HUES6 (cell line): ENCODE measurements around the gene MAML3.

Experiments
- H3K27ac ChIP-seq: 2 replicates; pipeline ENCODE4 v1.7.0; 2013; ENCODE audit warnings: low read depth, mild to moderate bottlenecking, low read length, inconsistent platforms
- H3K27me3 ChIP-seq: 2 replicates; pipeline ENCODE4 v1.6.1; 2013; ENCODE audit warnings: low read length; ENCODE audit not compliant: control insufficient read depth, insufficient read depth
- H3K36me3 ChIP-seq: 2 replicates; pipeline ENCODE4 v1.6.1; 2013; ENCODE audit warnings: low read length; ENCODE audit not compliant: control insufficient read depth, insufficient read depth
- H3K4me1 ChIP-seq: 2 replicates; pipeline ENCODE4 v1.6.1; 2013; ENCODE audit warnings: low read length; ENCODE audit not compliant: control insufficient read depth, insufficient read depth
- H3K4me3 ChIP-seq: 2 replicates; pipeline ENCODE4 v1.5.1; 2013; ENCODE audit warnings: low read depth, low read length
- H3K9ac ChIP-seq: one replicate; pipeline ENCODE4 v1.6.1; 2013; ENCODE audit warnings: mild to moderate bottlenecking, low read length
- H3K9me3 ChIP-seq: 2 replicates; pipeline ENCODE4 v1.6.1; 2013; ENCODE audit warnings: low read depth, low read length; ENCODE audit not compliant: control insufficient read depth, insufficient read depth

The MAML3 gene

DNA sequence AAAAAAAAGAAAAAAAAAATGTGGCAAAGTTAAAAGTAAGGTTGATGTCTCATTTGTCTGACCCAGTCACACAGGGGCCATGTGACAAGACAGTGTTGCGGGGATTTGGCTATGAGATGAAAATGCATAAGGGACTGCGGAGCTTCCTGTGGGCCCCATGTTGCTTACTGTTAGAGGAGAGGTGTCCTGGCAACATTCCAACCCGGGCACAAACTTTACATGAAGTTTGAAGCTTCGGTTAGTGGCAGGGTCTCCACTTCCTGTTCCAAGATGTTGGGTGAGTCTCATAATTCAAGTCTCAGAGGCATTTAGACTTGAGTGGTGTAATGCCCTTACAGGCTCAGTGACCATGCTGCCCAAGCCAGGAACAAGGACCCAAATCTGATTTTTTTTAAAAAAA, 111.3 kb downstream of the MAML3 start:
- no peak overlapping the region for H3K9ac ChIP-seq
- H3K9me3 ChIP-seq = no peaks in the 10 kb centered on the region
- H3K4me1 ChIP-seq = peaks cover 25% of the 10 kb centered on the region
- no peak overlapping the region for H3K27ac ChIP-seq
- H3K4me3 ChIP-seq = no peak overlapping the region
- no peaks in the 10 kb centered on the region for H3K36me3 ChIP-seq
- H3K27me3 ChIP-seq = no peaks in the 10 kb centered on the region

DNA sequence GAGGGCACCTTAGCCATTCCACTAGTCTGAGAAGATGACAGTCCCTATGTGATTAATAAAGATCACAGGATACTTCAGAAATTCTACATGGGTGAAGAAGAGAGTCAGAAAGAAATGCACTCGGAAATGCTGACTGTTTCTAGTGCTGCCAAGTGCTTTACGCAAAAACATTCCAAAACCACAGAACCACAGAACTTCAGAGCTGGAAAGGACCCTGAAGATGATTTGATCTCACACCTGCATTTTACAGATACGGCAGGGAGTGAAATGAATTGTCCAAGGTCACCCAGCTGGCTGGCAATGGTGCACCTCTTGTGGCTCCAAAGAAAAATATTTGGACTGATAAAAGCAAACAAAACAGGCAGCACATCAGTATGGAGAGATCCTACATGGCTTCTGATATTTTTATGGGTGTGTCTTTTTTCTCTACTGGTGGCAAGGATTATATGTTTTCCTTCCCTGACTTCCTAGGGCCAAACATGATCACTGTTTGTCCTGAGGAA, 115.9 kb downstream of the MAML3 start:
- no peak overlapping the region for H3K9ac ChIP-seq
- H3K4me1 ChIP-seq = peaks cover 12% of the 10 kb centered on the region; the same call in 1 of the 2 replicates
- H3K36me3 ChIP-seq = no peaks in the 10 kb centered on the region
- no peak overlapping the region for H3K27ac ChIP-seq
- H3K9me3 ChIP-seq = no peaks in the 10 kb centered on the region
- H3K27me3 ChIP-seq = no peaks in the 10 kb centered on the region
- no peak overlapping the region for H3K4me3 ChIP-seq

DNA sequence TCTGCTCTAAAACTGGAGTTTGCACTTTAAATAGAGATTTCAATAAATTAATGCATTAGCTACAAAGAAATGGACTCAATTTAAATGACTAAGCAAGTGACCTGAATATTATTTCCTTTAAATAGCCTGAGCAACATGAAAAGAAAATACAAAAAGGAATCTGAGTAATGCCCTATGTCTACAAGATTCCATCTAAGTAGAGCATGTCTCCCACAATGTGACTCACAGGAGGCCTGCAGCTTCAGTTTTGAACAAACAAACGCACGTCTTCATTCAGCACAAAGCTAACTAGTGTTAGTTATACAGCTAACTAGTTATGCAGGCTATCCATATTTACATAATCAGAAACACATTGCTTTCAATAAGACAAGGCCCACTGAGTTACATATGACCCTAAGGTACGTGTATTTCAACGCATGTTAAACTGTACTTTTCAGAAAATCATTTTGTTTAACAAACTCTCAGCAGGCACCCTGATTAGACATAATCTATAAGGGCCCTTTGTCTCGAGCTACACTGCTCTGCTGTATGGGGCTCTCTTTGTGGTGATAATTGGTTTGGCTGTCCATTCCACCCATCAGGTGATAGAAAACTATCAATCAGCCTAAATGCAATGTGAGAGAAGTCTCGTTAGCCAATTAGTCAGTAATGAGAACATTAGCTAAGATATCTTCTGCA, 116.5 kb downstream of the MAML3 start:
- Histone ChIP-seq H3K9ac (no peak overlapping the region), H3K27ac (no peak overlapping the region), H3K36me3 (no peaks in the 10 kb centered on the region), H3K27me3 (no peaks in the 10 kb centered on the region), H3K9me3 (no peaks in the 10 kb centered on the region), H3K4me1 (peaks cover 12% of the 10 kb centered on the region; the same call in 1 of the 2 replicates), H3K4me3 (no peak overlapping the region)

DNA sequence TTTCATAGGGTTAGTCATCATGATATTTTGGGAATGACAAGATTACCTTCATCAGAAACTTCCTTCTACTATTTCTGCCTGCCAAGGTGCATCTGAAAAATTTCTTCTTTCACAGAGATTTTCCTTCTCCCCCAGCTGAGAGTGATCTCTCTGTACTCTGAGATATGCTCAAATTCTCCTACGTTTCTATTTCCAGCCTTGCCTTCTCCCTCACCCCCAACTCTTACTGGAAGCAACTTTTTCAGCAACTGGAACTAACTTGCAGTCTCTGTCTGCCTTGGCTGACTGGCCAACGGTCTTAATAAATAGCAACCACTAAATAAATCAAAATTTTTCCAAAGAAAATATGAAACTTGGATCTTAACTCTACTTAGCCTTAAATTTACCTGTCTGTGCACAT, 122.3 kb downstream of the MAML3 start:
- Histone ChIP-seq H3K4me1 (peaks cover 6% of the 10 kb centered on the region), H3K36me3 (no peaks in the 10 kb centered on the region), H3K27me3 (no peaks in the 10 kb centered on the region), H3K4me3 (no peak overlapping the region), H3K9ac (no peak overlapping the region), H3K9me3 (no peaks in the 10 kb centered on the region), H3K27ac (no peak overlapping the region)

DNA sequence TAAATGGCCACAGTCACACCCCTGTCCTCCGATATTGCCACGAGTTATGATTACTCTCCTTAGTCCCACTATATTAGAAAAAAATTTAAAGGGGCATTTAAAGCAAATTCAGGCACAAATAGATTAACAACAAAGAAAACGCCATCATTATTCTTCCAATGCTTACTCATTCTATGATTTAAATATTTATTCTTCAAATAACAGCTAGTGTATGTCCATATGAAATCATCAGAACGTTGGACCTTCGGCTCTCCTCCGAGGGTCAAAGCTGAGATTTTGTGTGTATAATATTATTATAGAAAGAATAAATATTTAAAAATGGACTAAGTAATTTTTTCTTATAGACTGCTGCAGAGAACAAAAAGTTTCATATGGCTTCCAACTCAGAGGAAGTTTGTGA, 122.9 kb downstream of the MAML3 start:
- Histone ChIP-seq H3K9ac (no peak overlapping the region), H3K27ac (no peak overlapping the region), H3K36me3 (no peaks in the 10 kb centered on the region), H3K9me3 (no peaks in the 10 kb centered on the region), H3K4me1 (peaks cover 6% of the 10 kb centered on the region), H3K27me3 (no peaks in the 10 kb centered on the region), H3K4me3 (no peak overlapping the region)

DNA sequence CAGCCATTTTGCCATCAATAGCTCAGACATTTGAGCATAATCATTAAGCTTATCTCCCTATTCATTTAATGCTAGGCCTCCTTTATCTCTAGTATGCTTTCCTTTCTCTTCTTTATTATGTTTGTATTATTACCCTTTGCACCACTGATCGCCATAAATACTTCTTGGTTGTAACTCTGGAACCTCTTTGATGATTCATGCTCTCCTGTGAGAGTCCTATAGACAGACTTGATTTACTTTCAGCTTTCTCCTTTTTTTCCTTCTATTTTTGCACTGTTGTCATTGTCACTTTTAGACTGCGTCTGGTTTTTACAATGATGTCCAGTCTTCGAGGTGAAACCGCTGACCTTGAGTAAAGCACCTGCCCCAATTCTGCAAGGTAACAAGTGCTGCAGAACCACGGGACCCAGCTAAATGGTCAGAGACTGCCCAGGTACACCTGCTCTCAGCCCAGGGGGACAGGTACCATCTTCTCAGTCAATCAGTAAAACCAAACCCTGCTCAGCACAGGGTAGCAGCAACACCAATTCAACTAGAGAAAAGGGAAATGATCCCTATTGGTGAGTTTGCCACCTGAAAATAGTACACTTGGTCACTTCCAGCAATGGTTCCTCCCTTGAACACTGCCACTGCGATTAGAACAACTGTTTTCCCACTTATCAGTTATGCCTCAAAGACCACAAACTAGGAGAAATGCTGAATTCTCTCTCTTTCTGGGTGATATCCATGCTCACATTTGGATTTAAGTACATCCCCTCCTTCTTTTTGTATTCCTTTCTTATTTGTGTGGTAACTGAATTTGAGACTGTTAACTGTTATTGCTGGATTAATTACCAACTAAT, 125.1 kb downstream of the MAML3 start:
- no peaks in the 10 kb centered on the region for H3K36me3 ChIP-seq
- H3K4me3 ChIP-seq = no peak overlapping the region
- H3K9me3 ChIP-seq = no peaks in the 10 kb centered on the region
- H3K9ac ChIP-seq = no peak overlapping the region
- no peaks in the 10 kb centered on the region for H3K27me3 ChIP-seq
- H3K4me1 ChIP-seq = peaks cover 6% of the 10 kb centered on the region
- H3K27ac ChIP-seq = no peak overlapping the region

DNA sequence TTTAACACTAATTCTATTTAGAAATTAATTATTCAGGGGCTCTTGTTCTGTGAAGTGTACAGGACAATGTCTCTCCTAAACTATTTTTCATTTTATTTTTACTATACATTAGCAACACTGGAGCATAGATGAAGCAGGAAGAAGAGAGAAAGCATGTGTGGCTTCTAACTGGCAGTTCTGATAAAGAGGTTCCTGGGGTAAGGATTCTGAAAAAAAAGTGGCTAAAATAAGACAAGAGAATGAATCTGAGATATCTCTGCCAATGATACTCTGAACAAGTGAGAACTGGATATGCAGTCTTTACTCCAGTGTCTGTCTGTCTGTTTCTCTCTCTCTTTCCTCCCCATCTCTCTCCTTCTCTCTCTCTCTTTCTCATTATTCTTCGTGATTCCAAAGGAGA, 125.9 kb downstream of the MAML3 start:
- Histone ChIP-seq H3K9me3 (no peaks in the 10 kb centered on the region), H3K36me3 (no peaks in the 10 kb centered on the region), H3K27ac (no peak overlapping the region), H3K9ac (no peak overlapping the region), H3K27me3 (no peaks in the 10 kb centered on the region), H3K4me1 (peaks cover 6% of the 10 kb centered on the region), H3K4me3 (no peak overlapping the region)

DNA sequence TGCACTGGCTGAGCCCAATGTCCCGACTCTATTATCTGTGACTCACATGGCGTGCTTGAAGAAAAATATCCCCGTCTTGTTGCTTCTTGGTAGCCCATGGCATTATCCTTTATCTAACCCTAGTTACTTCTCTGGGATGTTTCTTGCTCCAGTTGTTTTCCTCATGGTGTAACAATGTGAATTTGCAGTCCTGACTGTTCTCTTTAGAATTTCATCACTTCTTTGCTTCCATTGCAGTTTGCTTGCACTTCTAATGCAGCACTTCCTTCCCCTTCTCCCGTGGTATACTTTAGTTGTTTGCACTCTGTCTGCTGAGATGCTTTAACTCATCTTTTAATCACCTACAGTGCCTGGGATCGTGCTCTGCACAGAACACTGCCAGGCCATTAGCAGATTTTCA, 126.9 kb downstream of the MAML3 start:
- Histone ChIP-seq H3K27me3 (no peaks in the 10 kb centered on the region), H3K4me1 (peaks cover 6% of the 10 kb centered on the region), H3K9me3 (no peaks in the 10 kb centered on the region), H3K4me3 (no peak overlapping the region), H3K27ac (no peak overlapping the region), H3K9ac (no peak overlapping the region), H3K36me3 (no peaks in the 10 kb centered on the region)

DNA sequence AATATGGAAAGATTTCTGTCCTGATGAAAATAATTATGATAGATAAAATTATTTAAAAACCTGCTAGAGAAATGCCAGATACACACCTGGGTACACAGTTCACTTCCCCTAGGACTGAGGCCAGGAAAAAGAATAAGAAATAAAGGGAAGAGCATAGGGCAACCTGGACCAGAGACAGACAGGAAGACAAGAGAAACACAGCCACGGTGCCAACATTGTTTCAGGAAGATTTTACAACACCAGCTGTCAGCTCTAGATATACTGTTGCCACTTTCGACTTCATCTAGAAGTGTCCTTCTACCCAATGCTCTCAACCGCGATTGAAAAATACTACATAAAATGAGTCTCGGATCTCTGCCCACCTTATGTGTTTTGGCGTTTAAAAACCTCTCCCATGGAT, 128.5 kb downstream of the MAML3 start:
- Histone ChIP-seq H3K4me1 (peaks cover 11% of the 10 kb centered on the region), H3K36me3 (no peaks in the 10 kb centered on the region), H3K27me3 (no peaks in the 10 kb centered on the region), H3K27ac (no peak overlapping the region), H3K9ac (no peak overlapping the region), H3K9me3 (no peaks in the 10 kb centered on the region), H3K4me3 (no peak overlapping the region)

DNA sequence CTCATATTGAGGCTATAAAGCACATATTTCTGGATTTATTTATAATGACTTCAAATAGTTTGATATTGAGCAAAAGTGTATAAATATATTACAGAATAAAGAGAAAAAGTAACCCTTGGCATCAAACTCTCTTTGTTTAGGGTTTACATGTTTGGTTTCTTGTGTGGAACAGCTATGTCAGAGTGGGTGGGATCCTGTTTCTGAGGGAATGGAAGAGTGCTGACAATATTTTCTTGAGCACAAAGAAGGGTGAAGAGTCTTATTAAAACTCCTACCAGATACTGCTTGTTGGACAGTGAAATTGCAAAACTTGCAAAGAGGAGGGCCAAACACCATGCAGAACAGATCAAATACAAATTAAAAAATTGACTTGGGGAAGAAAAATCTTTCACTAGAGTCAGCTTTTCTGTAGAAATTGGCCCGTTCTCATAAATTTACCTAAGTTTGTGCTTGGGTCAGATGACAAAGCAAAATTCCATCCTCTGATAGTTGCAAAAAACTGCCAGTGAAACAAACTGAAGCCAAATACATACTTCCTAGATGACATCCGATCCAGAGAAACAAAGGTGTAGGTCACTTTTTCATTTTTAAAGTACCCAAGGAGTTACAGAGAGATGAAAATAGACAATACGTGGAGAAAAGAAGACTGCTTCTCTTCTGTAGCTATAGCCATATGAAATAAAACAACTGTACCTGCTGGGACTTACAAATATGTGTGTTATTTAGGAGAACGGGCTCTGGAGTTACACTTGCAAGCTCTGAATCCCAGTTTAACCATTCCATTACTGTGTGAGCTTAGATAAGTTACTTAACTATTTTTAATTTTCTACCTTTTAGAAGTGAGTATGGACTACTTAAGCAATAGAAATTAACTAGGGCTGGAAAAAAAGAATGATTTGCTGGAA, 133.3 kb downstream of the MAML3 start:
- no peak overlapping the region for H3K4me3 ChIP-seq
- H3K27me3 ChIP-seq = no peaks in the 10 kb centered on the region
- H3K4me1 ChIP-seq = peaks cover 16% of the 10 kb centered on the region; the same call in 1 of the 2 replicates
- H3K9ac ChIP-seq = no peak overlapping the region
- H3K9me3 ChIP-seq = 0 out of 2 replicates have a peak, but pooled peaks cover 2% of the 10 kb centered on the region
- no peak overlapping the region for H3K27ac ChIP-seq
- no peaks in the 10 kb centered on the region for H3K36me3 ChIP-seq
